Caco-2 (cell line): ENCODE data around the gene ZPLD1. TPM values are rescaled to one million over a fixed set of nuclear protein-coding genes. Genes with fewer than 3 reads are reported as not detected.

Experiments used
- BruUV-seq: library from RNA; stranded (reverse); fragments of 400-500 nt; replicated peaks from 2 replicates; lab custom pipeline; 2021; lab: Mats Ljungman, UMichigan
- CTCF ChIA-PET: fragments of 300-600 bp; sonication (Branson Sonifier 250); formaldehyde crosslinking; loops from one replicate; lab custom pipeline; 2022; ENCODE audit warnings: antibody characterized with exemption; lab: Charles Lee
- POLR2A ChIA-PET: fragments of 300-600 bp; sonication (Branson Sonifier 250); formaldehyde crosslinking; loops from one replicate; lab custom pipeline; 2022; ENCODE audit warnings: antibody characterized with exemption; lab: Charles Lee
- DNase-seq, 2 experiments: peaks; one replicate each; pipeline versions ENCODE4 v3.0.0 to v3.0.0-alpha.2; 2020 to 2022
- H3K27me3 ChIP-seq: replicated peaks from 2 replicates; pipeline ENCODE4 v1.6.0; 2011; ENCODE audit warnings: low read length; ENCODE audit not compliant: control insufficient read depth, insufficient read depth
- H3K36me3 ChIP-seq: 2 replicates; pipeline ENCODE4 v1.5.1; 2011; ENCODE audit warnings: low read length; ENCODE audit not compliant: control insufficient read depth, insufficient read depth
- H3K4me1 ChIP-seq: fragments of 250-450 bp; sonication (Bioruptor Pico); 2 replicates; pipeline ENCODE4 v1.5.1; 2020; ENCODE audit warnings: mild to moderate bottlenecking
- H3K4me3 ChIP-seq: 2 replicates; pipeline ENCODE4 v1.5.1; 2011; ENCODE audit warnings: low read depth, mild to moderate bottlenecking, control low read depth, low read length
- H3K9me3 ChIP-seq: fragments of 250-450 bp; sonication (Bioruptor Pico); 2 replicates; pipeline ENCODE4 v1.5.1; 2020; ENCODE audit warnings: mild to moderate bottlenecking, moderate library complexity
- H3K27ac Mint-ChIP-seq: one replicate; pipeline ENCODE4 v1.8.0; 2022; ENCODE audit warnings: mixed read lengths; ENCODE audit not compliant: unreplicated experiment
- H3K27me3 Mint-ChIP-seq: one replicate; pipeline ENCODE4 v1.8.0; 2022; ENCODE audit warnings: mixed read lengths; ENCODE audit not compliant: insufficient read depth, unreplicated experiment
- H3K36me3 Mint-ChIP-seq: one replicate; pipeline ENCODE4 v1.8.0; 2022; ENCODE audit warnings: mild to moderate bottlenecking, mixed read lengths; ENCODE audit not compliant: insufficient read depth, unreplicated experiment
- H3K4me1 Mint-ChIP-seq: one replicate; pipeline ENCODE4 v1.8.0; 2022; ENCODE audit warnings: low read depth, mixed read lengths; ENCODE audit not compliant: unreplicated experiment
- H3K4me3 Mint-ChIP-seq: one replicate; pipeline ENCODE4 v1.8.0; 2022; ENCODE audit warnings: mild to moderate bottlenecking, moderate library complexity, mixed read lengths; ENCODE audit not compliant: unreplicated experiment
- H3K9me3 Mint-ChIP-seq: one replicate; pipeline ENCODE4 v1.8.0; 2022; ENCODE audit warnings: mixed read lengths; ENCODE audit not compliant: unreplicated experiment
- intact Hi-C: fragments of 100-400 bp; cut with micrococcal nuclease; formaldehyde crosslinking; loops from one replicate; pipeline ENCODE4 v1.10.0; 2022; ENCODE audit not compliant: unreplicated experiment
- total RNA-seq: library from RNA; stranded (reverse); gene quantifications from 2 replicates; pipeline ENCODE4 v1.2.3, GENCODE V29; 2022
- TF ChIP-seq, protein P1 (sequence below), 2 experiments: fragments of 200-600 bp in 1 of 2; IDR thresholded peaks; 1 replicate in 1 of 2; 2 replicates in 1 of 2; pipeline versions ENCODE4 v1.5.1 to v1.8.0; 2011 to 2022; ENCODE audit warnings: antibody characterized with exemption in 1 of 2, control low read depth in 1 of 2, inconsistent platforms in 1 of 2, low read depth in 1 of 2, low read length in 1 of 2, mild to moderate bottlenecking in 1 of 2, moderate library complexity in 1 of 2; ENCODE audit not compliant: insufficient read depth in 1 of 2, severe bottlenecking in 1 of 2, unreplicated experiment in 1 of 2

Gene ZPLD1
- total RNA-seq, 1 experiment from 2014 or later, result not detected

DNA sequence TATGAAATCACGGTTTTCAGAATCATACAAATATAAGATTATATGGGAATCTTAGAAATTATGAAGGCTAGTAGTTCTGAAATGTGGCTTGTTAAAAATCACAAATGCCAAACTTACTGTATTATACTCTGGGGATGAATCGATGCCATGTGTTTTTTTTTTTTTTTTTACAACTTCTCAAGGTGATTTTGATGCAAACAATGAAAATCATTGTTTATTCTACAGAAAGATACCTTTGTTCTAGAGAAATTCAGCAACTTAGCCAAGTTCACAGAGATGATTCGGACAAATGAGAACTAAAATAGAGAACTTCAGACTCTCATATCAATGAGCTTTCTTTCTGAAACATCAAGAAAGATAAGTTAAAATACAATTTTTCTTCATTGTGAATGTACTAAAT is 92.0 kb downstream of the ZPLD1 start:
- H3K4me3 ChIP-seq, result no peak overlapping the region
- no peaks in the 10 kb centered on the region for H3K27me3 ChIP-seq
- H3K27me3 Mint-ChIP-seq, result no peaks in the 10 kb centered on the region
- intact Hi-C loops, result no loop called here
- TF ChIP-seq, protein P1, sequence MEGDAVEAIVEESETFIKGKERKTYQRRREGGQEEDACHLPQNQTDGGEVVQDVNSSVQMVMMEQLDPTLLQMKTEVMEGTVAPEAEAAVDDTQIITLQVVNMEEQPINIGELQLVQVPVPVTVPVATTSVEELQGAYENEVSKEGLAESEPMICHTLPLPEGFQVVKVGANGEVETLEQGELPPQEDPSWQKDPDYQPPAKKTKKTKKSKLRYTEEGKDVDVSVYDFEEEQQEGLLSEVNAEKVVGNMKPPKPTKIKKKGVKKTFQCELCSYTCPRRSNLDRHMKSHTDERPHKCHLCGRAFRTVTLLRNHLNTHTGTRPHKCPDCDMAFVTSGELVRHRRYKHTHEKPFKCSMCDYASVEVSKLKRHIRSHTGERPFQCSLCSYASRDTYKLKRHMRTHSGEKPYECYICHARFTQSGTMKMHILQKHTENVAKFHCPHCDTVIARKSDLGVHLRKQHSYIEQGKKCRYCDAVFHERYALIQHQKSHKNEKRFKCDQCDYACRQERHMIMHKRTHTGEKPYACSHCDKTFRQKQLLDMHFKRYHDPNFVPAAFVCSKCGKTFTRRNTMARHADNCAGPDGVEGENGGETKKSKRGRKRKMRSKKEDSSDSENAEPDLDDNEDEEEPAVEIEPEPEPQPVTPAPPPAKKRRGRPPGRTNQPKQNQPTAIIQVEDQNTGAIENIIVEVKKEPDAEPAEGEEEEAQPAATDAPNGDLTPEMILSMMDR (IDR thresholded peaks at IDR 0.05; ENCODE audit: insufficient read depth in 1 of 2, low read depth in 1 of 2, low read length in 1 of 2, severe bottlenecking in 1 of 2, unreplicated experiment in 1 of 2), result no peak
- H3K9me3 ChIP-seq, result no peaks in the 10 kb centered on the region
- BruUV-seq, result no TSS peak
- no peaks in the 10 kb centered on the region for H3K4me1 Mint-ChIP-seq
- H3K4me1 ChIP-seq, result no peaks in the 10 kb centered on the region
- H3K4me3 Mint-ChIP-seq, result no peak overlapping the region
- no peaks in the 10 kb centered on the region for H3K36me3 Mint-ChIP-seq
- no peaks in the 10 kb centered on the region for H3K36me3 ChIP-seq
- H3K27ac Mint-ChIP-seq, result no peak overlapping the region
- DNase-seq, result no peak
- ChIA-PET POLR2A (no interaction called here), CTCF (interaction anchor here (1.1 kb wide), 1 partner anchor 298 kb away, joined by 3 read pairs; no protein-coding TSS in a partner anchor)
- H3K9me3 Mint-ChIP-seq, result no peaks in the 10 kb centered on the region

- Mint-ChIP-seq H3K4me1 (no peaks in the 10 kb centered on the region), H3K27me3 (no peaks in the 10 kb centered on the region), H3K36me3 (no peaks in the 10 kb centered on the region), H3K4me3 (no peak overlapping the region), H3K27ac (no peak overlapping the region), H3K9me3 (no peaks in the 10 kb centered on the region)
- ChIA-PET POLR2A (no interaction called here), CTCF (interaction anchor here (1.1 to 1.3 kb wide), 2 partner anchors 300 to 303 kb away, joined by 6 read pairs; no protein-coding TSS in a partner anchor)
- Histone ChIP-seq H3K4me3 (no peak overlapping the region), H3K4me1 (no peaks in the 10 kb centered on the region), H3K9me3 (no peaks in the 10 kb centered on the region), H3K27me3 (no peaks in the 10 kb centered on the region), H3K36me3 (no peaks in the 10 kb centered on the region)
- DNase-seq, result no peak
- BruUV-seq, result no TSS peak
- TF ChIP-seq, protein P1 (IDR thresholded peaks at IDR 0.05; ENCODE audit: insufficient read depth in 1 of 2, low read depth in 1 of 2, low read length in 1 of 2, severe bottlenecking in 1 of 2, unreplicated experiment in 1 of 2), result no peak
- intact Hi-C loops, result loop anchor here (1.0 kb wide), 2 partner anchors 62 to 299 kb away; no protein-coding TSS in a partner anchor
Measured at GRCh38 chr3:102528727-102529126, 93.9 kb downstream of the ZPLD1 start.
